ENCODE data around the gene RNFT1.
"Not testable (repeated sequence)": the region's sequence is repeated elsewhere in the genome, so short reads cannot be mapped to it uniquely, and the experiment has no call there.

- not testable (repeated sequence) for TF ChIP-seq EZH2 (IDR thresholded peaks at IDR 0.05; ENCODE audit: low read length, unreplicated experiment)
- TF ChIP-seq, protein P1, sequence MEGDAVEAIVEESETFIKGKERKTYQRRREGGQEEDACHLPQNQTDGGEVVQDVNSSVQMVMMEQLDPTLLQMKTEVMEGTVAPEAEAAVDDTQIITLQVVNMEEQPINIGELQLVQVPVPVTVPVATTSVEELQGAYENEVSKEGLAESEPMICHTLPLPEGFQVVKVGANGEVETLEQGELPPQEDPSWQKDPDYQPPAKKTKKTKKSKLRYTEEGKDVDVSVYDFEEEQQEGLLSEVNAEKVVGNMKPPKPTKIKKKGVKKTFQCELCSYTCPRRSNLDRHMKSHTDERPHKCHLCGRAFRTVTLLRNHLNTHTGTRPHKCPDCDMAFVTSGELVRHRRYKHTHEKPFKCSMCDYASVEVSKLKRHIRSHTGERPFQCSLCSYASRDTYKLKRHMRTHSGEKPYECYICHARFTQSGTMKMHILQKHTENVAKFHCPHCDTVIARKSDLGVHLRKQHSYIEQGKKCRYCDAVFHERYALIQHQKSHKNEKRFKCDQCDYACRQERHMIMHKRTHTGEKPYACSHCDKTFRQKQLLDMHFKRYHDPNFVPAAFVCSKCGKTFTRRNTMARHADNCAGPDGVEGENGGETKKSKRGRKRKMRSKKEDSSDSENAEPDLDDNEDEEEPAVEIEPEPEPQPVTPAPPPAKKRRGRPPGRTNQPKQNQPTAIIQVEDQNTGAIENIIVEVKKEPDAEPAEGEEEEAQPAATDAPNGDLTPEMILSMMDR (conservative IDR thresholded peaks at IDR 0.05; ENCODE audit: low read depth, low read length), result not testable (repeated sequence)
These were observed 32.1 kb upstream of the RNFT1 start for GRCh38 chr17:59996608-59997007.
